GM18507 (cell line): ENCODE measurements around the gene CBLN3.
A peak's percentile ranks its signal among the peaks of the same experiment; 100 is the strongest.

Source experiments
- DNase-seq: peaks from one replicate; pipeline ENCODE4 v3.0.0; 2011; ENCODE audit warnings: low read depth; ENCODE audit not compliant: insufficient read length; ENCODE audit errors: extremely low spot score
- FAIRE-seq: peaks from 2 replicates; lab custom pipeline; 2011; peaks lifted over from hg19 to GRCh38; lab: Jason Lieb, UNC

CBLN3 gene

DNA sequence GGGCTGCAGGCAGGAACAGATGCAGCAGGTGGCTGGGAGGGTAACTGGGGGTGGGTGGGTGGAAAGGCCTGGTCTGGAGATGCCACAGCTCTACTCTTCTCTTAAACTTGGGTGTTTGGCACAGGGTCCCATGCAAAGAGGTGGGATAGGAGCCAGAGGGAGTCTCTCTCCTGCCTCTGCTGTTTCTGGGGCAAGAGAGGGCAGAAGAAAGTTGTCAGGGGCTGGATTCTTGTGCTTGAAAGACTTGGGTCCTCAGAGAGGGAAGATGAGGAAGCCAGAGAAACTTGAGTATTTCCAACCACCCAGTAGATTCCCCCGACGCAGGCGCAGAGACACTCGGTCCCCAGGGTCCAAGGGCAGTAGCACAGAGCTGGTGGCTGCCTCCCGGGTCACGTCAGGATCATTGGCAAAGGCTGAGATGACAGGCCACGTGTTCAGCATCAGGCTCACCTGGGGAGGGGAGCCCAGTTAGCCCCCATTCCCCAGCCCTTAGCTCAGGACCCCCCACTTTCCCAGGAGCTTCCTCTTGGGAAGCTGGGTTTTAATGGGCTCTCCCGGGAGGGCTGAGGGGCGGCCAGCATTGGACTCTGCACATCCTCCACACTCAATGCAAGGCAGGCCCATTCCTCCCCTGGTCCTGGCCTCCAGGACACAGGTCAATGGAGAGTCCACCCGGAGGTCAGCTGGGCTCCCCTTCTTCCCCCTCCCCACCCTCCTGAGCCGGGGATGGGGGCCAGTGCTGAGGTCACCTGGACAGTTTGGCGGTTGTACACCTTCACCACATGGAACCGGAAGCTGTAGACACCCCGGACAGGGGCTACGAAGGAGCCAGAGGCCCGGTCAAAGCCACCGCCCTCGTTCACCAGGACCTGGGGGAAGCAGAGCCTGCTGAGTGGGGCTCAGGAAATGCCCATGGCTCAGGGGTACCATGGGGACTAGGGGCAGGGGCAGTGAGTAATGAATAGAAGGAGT, 1.6 kb downstream of the CBLN3 start:
- DNase-seq (no peak), FAIRE-seq (no peak)

- DNase-seq (no peak), FAIRE-seq (no peak)
Measured at GRCh38 chr14:24426912-24427536, 2.4 kb downstream of the CBLN3 start.

GRCh38 chr14:24426150-24426911, 3.1 kb downstream of the CBLN3 start:
- FAIRE-seq (no peak), DNase-seq (no peak)

GRCh38 chr14:24425704-24426103, 3.8 kb downstream of the CBLN3 start:
- FAIRE-seq (no peak), DNase-seq (no peak)

DNA sequence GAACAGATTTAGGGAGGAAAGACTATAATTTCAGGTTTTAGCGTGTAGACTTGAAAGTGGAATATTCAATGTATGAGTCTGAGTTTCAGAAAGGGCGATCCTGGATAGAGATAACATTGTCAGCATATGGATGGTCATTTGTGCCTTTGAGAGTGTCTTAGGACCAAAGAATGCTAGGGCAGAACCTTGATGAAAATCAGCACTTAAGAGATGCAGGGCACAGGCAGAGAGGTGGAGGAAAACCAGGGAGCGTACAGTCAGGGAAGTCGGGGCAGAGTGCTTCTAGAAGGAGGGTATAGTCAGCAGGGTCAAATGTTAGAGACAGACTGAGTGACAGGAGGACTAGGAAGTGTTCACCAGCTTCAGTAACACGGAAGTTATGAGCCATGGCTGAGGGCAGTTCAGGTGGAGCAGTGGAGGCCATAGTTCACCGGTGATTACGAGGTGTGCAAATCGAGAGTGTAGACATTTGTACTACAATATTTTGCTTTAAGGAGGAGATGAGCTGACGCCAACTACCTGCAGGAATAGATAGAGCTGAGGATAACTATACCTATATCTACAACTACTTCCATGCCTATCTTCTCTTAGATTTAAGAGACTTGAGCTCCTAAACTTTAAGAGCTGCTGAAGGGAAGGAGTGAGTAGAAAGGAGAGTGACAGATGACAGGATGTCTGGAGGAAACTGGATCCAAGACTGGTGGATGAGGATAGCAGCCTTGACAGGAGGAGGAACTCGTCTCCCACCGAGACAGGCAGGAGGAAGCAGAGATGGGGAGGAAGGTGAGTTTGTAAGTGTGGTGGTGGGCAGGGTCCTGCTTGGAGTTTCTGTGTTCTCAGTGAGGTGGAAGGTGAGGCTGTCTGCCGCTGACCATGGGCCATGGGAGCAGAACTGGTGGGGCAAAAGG, 6.5 kb downstream of the CBLN3 start:
- no peak for DNase-seq
- peak; percentile 29 for FAIRE-seq

- DNase-seq (no peak), FAIRE-seq (peak; percentile 24)
Measured at GRCh38 chr14:24422261-24422660, 7.2 kb downstream of the CBLN3 start.

DNA sequence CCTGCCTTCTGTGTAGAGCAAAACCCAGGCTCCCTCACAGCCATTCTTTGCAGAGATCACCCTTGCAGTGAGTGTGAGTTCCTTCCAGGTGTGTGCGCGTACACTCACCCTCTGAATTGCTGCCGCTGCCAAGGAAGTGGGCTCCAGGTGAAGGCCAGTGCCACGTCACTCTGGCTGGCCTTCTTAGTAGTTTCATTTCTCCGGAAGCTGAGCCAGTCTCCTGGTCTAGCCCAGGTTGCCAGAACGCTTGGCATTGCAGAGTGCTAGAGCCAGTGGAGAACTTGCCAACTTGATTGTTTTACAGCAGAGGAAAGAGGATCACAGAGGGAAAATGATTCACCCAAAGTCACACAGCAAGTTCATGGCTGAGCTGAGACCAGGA, 11.0 kb downstream of the CBLN3 start:
- DNase-seq: no peak
- FAIRE-seq: no peak

DNA sequence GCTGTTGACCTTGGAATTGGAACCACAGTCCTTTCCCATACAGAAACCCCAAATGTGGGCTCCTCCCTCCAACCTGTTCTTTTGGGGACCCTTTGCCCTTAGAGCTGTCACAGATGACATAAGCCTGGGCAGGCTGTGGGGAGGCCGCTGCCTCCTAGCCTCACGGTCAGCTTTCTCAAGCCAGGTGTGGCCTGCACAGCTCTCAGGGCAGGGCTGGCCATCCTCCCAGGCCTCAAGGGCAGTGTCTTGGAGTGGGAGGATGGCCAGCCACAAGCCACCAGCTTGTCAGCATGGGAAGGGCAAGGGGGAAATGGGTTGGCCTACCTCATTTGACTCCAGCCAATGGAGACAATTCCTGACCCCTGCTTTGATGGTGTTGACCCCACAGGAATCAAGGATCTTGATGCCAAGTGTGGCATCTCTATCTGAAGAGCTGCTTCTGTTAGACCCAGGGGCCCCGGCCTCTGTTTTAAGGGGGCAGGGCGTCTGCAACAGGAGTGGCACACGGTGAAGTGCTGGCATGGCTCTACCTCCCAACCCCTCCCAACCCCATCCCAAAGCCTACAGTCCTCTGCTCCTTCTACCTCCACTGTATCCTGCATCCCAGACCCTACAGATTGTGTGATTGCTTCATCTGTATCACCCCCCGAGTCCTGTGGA, 11.5 kb downstream of the CBLN3 start:
- no peak for FAIRE-seq
- DNase-seq: no peak

- FAIRE-seq: no peak
- DNase-seq: no peak
Measured at GRCh38 chr14:24416932-24417619, 12.4 kb downstream of the CBLN3 start.

DNA sequence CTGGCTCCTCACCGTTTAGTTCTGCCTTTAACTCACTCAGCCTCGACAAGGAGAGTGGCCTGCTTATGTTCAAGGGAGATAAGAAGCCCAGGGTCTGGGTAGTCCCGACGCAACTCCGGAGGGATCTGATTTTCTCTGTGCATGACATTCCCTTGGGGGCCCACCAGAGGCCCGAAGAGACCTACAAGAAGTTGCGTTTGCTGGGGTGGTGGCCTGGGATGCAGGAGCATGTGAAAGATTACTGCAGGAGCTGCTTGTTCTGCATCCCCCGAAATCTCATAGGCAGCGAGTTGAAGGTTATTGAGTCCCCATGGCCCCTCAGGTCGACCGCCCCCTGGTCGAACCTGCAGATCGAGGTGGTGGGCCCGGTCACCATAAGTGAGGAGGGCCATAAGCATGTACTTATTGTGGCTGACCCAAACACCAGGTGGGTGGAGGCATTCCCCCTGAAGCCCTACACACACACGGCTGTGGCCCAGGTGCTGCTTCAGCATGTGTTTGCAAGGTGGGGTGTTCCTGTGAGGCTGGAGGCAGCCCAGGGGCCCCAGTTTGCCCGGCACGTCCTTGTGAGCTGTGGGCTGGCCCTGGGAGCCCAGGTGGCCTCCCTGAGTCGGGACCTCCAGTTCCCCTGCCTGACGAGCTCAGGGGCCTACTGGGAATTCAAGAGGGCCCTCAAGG, 13.1 kb downstream of the CBLN3 start:
- no peak for FAIRE-seq

GRCh38 chr14:24415421-24416253, 13.8 kb downstream of the CBLN3 start:
- no peak for FAIRE-seq
- DNase-seq: no peak

More for the DNA sequence above, 13.1 kb downstream of the CBLN3 start:
- no peak for DNase-seq

- DNase-seq: no peak
- FAIRE-seq: no peak
Measured at GRCh38 chr14:24414732-24415420, 14.6 kb downstream of the CBLN3 start.

DNA sequence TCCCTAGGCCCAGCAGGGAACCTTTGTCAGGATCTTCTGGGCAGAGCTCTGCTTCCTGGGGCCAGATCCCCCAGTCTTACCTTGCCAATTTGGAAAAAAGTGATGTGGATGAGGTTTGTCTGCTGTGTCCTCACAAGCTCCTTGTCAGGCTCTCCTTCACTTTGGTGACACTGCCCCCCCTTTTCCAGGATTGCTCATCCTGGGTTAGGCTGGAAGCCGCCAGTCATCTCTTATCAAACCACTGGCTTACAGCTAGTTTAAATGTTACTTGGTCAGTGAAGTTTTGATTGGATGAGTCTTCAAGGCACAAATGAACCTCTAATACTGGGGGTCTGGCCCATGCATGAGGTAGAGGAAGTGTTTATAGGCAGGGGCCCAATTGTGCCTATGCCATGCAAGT, 15.4 kb downstream of the CBLN3 start:
- FAIRE-seq: no peak

DNA sequence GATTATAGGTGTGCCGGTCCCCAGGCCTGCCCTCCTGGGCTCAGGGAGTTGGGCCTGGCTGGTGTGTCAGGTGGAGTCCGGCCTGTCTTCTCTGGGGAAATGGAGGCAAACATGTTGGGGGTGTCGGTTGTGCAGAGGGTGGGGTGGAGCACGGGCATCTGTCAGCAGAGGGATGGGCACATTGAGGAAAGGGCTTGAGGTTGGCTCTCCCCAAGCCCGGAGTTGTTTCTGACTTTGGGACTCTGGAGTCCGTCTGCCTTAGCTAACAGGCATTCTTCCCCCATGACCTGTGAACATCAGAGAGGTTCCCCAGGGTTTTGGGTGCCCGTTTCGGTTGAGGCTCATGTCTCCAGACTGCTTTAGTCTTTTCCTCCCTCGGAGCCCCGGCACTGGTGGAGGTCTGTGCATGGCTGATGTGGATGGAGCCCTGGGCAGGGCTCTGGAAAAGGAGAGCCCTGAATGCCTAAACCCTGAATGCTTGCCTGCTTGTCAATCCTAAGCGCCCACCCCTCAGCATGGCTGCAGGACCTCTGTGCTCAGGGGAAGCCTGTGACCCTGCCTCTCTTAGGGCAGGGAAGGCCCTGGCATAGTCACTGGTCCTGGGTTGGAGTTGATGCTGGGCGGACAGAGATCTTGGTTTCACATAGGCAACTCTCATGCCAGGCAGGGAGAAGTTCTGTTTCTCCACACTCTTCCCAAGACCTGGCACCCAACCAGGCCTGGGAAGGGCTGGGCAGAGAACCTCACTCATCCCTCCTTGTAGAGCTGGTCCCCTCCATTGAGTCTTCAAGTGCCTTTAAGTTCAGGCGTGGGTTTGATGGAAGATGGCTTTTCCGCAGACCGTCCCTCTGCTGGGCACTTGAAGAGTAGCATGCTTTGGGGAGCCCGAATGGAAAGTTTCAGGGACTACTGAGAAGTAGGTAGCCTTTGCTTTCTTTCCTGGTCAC, 17.8 kb downstream of the CBLN3 start:
- FAIRE-seq (peak; percentile 88), DNase-seq (peak; percentile 49)

More for the DNA sequence above, 15.4 kb downstream of the CBLN3 start:
- no peak for DNase-seq

- DNase-seq (no peak), FAIRE-seq (no peak)
Measured at GRCh38 chr14:24409956-24410355, 19.5 kb downstream of the CBLN3 start.
